Activated CD4-positive, alpha-beta T cell treated with anti-CD3 and anti-CD28 coated beads for 4 hours (primary cell): ENCODE measurements around the gene KCNMB2.
"Not testable (repeated sequence)": the region's sequence is repeated elsewhere in the genome, so short reads cannot be mapped to it uniquely, and the experiment has no call there.

ENCODE experiments used
- DNase-seq, 2 donors: peaks; one replicate each; pipeline ENCODE4 v3.0.0-alpha.2; 2020

The KCNMB2 gene

GRCh38 chr3:178707311-178708031, 171.2 kb downstream of the KCNMB2 start:
- no peak for DNase-seq

GRCh38 chr3:178709051-178709450, 172.8 kb downstream of the KCNMB2 start:
- DNase-seq: no peak

- DNase-seq: no peak
These were observed 175.5 kb downstream of the KCNMB2 start for GRCh38 chr3:178711753-178712152.

- no peak for DNase-seq
These were observed 176.0 kb downstream of the KCNMB2 start for GRCh38 chr3:178712247-178712646.

- DNase-seq: no peak
These were observed 178.9 kb downstream of the KCNMB2 start for GRCh38 chr3:178714925-178715832.

GRCh38 chr3:178718995-178719635, 182.9 kb downstream of the KCNMB2 start:
- no peak for DNase-seq

- no peak for DNase-seq
These were observed 196.6 kb downstream of the KCNMB2 start for GRCh38 chr3:178732824-178733223.

- DNase-seq: no peak
These were observed 198.9 kb downstream of the KCNMB2 start for GRCh38 chr3:178735032-178735674.

GRCh38 chr3:178736300-178736699, 200.1 kb downstream of the KCNMB2 start:
- DNase-seq: no peak

GRCh38 chr3:178739720-178740119, 203.5 kb downstream of the KCNMB2 start:
- DNase-seq: no peak

GRCh38 chr3:178741020-178741419, 204.8 kb downstream of the KCNMB2 start:
- no peak for DNase-seq

- no peak for DNase-seq
These were observed 207.1 kb downstream of the KCNMB2 start for GRCh38 chr3:178743297-178743696.

- not testable (repeated sequence) for DNase-seq
These were observed 209.8 kb downstream of the KCNMB2 start for GRCh38 chr3:178745861-178746655.

- no peak for DNase-seq
These were observed 212.6 kb downstream of the KCNMB2 start for GRCh38 chr3:178748874-178749273.

GRCh38 chr3:178749471-178749870, 213.2 kb downstream of the KCNMB2 start:
- DNase-seq: no peak

GRCh38 chr3:178750639-178751300, 214.5 kb downstream of the KCNMB2 start:
- no peak for DNase-seq

- DNase-seq: no peak
These were observed 216.6 kb downstream of the KCNMB2 start for GRCh38 chr3:178752843-178753242.

GRCh38 chr3:178754852-178755510, 218.7 kb downstream of the KCNMB2 start:
- DNase-seq: no peak

GRCh38 chr3:178761024-178761423, 224.8 kb downstream of the KCNMB2 start:
- no peak for DNase-seq

- DNase-seq: no peak
These were observed 225.2 kb downstream of the KCNMB2 start for GRCh38 chr3:178761461-178761860.

- no peak for DNase-seq
These were observed 226.1 kb downstream of the KCNMB2 start for GRCh38 chr3:178762385-178762784.
